C4-2B (cell line): Measurements from ENCODE around the gene ATXN7L1.

Source experiments
- CTCF ChIP-seq: fragments of 450-650 bp; conservative IDR thresholded peaks from 2 replicates; pipeline ENCODE4 v1.5.1; 2017; ENCODE audit warnings: mild to moderate bottlenecking
- ZFX ChIP-seq: fragments of 450-650 bp; IDR thresholded peaks from 2 replicates; pipeline ENCODE4 v1.6.1; 2017

DNA sequence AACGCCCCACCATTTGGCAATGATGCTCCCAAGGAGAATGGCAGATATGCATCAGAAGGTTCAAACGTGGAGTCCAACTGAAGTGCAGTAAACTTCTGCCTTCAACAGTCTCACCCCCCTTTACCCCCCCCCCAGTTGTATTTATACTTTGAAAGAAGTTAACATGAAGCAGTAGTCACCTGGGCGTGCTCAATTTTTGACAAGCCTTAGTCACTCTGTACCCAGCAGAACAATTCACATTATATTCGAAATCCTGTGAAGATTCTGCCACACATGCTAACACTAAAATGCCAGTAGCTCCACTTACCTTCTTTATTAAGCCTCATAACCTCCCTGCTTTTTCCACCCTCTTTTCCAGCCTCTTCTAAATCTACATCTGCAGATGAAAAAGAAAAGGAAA, 894 bp downstream of the ATXN7L1 start:
- TF ChIP-seq CTCF: no peak
- no peak for TF ChIP-seq ZFX
